GM10248 (cell line): ENCODE results near the gene BUD13.

Experiments used
- CTCF ChIA-PET: fragments of 300-600 bp; sonication (Branson Sonifier 250); formaldehyde crosslinking; extraction: SDS; loops from one replicate; lab custom pipeline; 2021; ENCODE audit warnings: antibody characterized with exemption; lab: Yijun Ruan, JAX
- POLR2A ChIA-PET: fragments of 350-650 bp; sonication (Branson Sonifier 250); formaldehyde crosslinking; extraction: SDS; loops from one replicate; lab custom pipeline; 2020; ENCODE audit warnings: antibody characterized with exemption; lab: Yijun Ruan, JAX
- DNase-seq: peaks from one replicate; pipeline ENCODE4 v3.0.0; 2012; ENCODE audit errors: extremely low spot score
- TF ChIP-seq, protein P1 (sequence below): IDR thresholded peaks from 2 replicates; pipeline ENCODE4 v1.5.1; 2012; ENCODE audit warnings: mild to moderate bottlenecking, low read depth; ENCODE audit errors: extremely low read depth, missing control alignments, control extremely low read depth

Gene BUD13, protein sequence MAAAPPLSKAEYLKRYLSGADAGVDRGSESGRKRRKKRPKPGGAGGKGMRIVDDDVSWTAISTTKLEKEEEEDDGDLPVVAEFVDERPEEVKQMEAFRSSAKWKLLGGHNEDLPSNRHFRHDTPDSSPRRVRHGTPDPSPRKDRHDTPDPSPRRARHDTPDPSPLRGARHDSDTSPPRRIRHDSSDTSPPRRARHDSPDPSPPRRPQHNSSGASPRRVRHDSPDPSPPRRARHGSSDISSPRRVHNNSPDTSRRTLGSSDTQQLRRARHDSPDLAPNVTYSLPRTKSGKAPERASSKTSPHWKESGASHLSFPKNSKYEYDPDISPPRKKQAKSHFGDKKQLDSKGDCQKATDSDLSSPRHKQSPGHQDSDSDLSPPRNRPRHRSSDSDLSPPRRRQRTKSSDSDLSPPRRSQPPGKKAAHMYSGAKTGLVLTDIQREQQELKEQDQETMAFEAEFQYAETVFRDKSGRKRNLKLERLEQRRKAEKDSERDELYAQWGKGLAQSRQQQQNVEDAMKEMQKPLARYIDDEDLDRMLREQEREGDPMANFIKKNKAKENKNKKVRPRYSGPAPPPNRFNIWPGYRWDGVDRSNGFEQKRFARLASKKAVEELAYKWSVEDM

DNA sequence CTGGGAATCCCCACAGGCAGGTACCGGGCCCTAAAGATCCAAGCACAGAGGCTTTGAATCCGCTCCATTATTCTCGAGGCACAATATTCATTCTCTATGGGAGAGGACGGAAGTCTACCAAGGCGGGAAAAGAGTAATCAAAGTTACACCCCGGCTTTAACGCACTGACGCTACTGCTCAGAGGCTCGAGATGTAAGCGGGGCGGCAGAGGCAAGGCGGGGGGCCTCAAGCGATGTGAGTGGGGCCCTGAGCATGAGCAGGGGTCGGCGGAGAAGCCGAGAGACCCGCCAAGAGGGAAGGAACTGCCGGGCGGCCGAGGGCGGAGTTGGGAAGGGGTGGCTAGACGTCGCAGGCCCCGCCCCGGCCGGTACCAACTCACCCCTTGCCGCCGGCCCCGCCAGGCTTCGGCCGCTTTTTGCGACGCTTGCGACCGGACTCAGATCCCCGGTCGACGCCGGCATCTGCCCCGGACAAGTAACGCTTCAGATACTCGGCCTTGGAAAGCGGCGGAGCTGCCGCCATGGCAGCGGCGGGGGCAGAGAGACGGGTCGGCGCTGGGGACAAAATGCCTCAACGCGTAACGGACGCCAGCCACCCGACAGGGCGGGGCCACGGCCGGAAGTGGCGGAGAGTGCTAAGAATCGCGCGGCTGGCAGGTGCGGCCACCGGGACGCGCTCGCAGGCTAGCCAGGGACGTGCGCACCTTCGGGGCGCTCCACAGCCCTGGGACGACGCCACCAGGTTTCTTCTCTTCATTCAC lies at the start of gene BUD13:
TSS of gene BUD13 (minus strand) at position 545 of the 760 bp plus-strand sequence. CDS start at position 522, 23 bp downstream.
- DNase-seq: peak; percentile 96
- TF ChIP-seq, protein P1, sequence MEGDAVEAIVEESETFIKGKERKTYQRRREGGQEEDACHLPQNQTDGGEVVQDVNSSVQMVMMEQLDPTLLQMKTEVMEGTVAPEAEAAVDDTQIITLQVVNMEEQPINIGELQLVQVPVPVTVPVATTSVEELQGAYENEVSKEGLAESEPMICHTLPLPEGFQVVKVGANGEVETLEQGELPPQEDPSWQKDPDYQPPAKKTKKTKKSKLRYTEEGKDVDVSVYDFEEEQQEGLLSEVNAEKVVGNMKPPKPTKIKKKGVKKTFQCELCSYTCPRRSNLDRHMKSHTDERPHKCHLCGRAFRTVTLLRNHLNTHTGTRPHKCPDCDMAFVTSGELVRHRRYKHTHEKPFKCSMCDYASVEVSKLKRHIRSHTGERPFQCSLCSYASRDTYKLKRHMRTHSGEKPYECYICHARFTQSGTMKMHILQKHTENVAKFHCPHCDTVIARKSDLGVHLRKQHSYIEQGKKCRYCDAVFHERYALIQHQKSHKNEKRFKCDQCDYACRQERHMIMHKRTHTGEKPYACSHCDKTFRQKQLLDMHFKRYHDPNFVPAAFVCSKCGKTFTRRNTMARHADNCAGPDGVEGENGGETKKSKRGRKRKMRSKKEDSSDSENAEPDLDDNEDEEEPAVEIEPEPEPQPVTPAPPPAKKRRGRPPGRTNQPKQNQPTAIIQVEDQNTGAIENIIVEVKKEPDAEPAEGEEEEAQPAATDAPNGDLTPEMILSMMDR: no peak
- CTCF ChIA-PET: interaction anchor here (2.7 to 5.1 kb wide), 2 partner anchors 16 to 30 kb away, joined by 9 to 53 read pairs; partner anchors contain the start of genes APOA5 and ZPR1
- POLR2A ChIA-PET: interaction anchor here (1.4 kb wide), 1 partner anchor 14 kb away, joined by 3 read pairs; no protein-coding TSS in a partner anchor

DNA sequence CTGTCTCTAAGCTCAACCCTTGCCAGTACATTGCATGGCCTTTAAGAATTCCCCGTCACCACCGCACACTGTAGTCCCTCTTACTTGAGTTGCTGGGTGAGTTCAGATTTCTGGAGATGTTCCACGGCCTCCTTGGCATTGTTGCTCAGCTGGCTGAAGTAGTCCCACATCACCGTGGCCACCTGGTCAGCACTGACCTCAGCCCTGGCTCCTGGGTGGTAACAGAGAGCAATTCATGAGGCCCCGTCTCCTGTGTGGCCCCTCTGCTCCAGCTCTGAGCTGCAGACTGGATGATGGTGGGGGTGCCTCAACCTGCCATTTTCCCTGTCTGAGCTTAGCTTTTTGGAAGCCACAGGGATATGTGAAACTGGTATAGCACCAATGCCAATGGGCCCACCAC lies 49.8 kb upstream of the BUD13 start:
- ChIA-PET POLR2A (no interaction called here), CTCF (interaction anchor here (1.1 to 6.2 kb wide), 6 partner anchors 9 to 404 kb away, joined by 3 to 50 read pairs (median 4); partner anchors contain the start of genes APOA1 and APOA5)
- TF ChIP-seq, protein P1: no peak
- DNase-seq: no peak

DNA sequence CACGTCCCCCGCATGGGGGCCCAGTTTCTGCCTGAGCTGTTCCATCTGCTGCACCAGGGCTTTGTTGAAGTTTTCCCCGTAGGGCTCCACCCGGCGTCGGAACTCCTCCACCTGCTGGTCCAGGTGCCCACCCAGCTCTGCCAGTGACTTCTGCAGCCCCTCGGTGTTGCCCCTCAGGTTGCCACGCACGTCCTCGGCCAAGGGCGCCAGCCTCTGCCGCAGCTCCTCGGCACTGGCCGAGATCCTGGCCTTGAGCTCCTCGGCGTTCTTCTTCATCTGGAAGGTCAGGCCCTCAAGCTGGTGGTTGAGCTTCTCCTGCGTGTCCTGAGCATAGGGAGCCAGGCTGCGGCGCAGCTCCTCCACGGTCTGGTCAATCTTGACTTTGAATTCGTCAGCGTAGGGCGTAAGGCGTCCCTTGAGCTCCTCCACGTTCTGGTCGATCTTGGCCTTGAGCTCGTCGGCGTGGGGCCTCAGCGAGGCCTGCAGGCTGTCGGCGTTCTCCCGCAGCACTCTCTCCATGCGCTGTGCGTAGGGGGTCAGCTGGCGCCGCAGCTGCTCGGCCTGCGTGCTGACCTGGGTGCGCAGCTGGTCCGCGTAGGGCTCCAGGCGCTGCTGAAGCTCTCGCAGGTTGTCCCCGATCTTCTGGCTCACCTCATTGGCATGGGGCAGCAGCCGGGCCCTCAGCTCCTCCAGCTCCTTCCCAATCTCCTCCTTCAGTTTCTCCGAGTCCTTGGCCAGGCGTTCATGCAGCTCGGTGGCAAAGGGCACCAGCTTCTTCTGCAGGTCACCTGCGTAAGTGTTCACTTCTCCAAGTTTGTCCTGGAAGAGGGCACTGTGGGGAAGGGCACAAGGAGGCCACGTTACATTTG lies 48.5 kb upstream of the BUD13 start:
- POLR2A ChIA-PET: no interaction called here
- no peak for DNase-seq
- CTCF ChIA-PET: interaction anchor here (0.7 to 6.2 kb wide), 4 partner anchors 8 to 406 kb away, joined by 3 to 50 read pairs (median 10); partner anchors contain the start of genes APOA1, APOA5 and APOC3
- TF ChIP-seq, protein P1: no peak

DNA sequence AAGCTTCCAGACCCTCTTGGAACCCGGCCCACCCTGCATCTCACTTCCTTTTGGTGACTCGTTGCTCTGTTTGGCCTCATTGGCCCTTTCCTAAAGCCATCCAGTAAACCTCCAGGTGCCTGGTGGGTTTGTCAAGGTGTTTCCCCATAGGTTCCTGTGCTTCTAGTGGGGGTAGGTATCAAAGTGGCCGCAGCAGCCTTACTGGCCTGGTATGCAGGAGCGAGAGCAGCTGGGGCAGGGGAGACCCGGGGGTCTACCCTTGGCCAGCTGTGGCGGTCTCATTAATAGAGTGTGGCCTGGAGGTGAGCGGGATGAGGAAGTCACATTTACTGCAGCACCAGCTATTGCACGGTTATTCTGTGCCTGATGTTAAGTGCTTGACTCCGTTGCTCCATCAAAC lies 46.3 kb upstream of the BUD13 start:
- CTCF ChIA-PET: interaction anchor here (1.0 to 6.2 kb wide), 3 partner anchors 15 to 28 kb away, joined by 3 to 50 read pairs (median 5); partner anchors contain the start of genes APOA1 and APOA5
- POLR2A ChIA-PET: no interaction called here
- no peak for DNase-seq
- TF ChIP-seq, protein P1: no peak

DNA sequence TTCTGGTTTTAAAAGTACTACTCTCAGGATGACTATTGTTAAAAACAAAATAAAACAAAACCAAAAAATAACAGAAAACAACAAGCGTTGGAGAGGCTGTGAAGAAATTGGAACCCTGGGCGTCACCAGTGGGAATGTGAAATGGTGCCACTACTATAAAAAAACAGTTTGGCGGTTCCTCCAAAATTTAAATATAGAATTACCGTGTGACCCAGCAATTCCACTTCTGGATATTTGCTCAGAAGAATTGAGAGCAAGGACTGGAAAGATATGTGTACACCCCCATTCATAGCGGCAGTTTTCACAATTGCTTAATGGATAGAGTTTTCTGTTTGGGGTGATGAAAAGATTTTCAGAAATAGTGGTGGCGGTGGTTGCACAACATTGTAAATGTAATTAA lies 41.7 kb upstream of the BUD13 start:
- no peak for DNase-seq
- TF ChIP-seq, protein P1: no peak
- ChIA-PET POLR2A (no interaction called here), CTCF (interaction anchor here (2.6 kb wide), 1 partner anchor 23 kb away, joined by 14 read pairs; the partner anchor contains the start of gene APOA5)
